Measurements from ENCODE around the gene HINFP. TPM values are rescaled to one million over a fixed set of nuclear protein-coding genes. Genes with fewer than 3 reads are reported as not detected.
"Not testable (repeated sequence)": the region's sequence is repeated elsewhere in the genome, so short reads cannot be mapped to it uniquely, and the experiment has no call there.

HINFP gene
- polyA plus RNA-seq, 1 experiment = 14.9 TPM

- TF ChIP-seq CTCF (IDR thresholded peaks at IDR 0.05; ENCODE audit: low read depth, low read length) = no peak
- no peak overlapping the region for H3K4me3 ChIP-seq (ENCODE audit: low read depth, low read length)
- no peak overlapping the region for H3K27ac ChIP-seq (ENCODE audit: low read depth, low read length)
- H3K27me3 ChIP-seq (ENCODE audit: control insufficient read depth, insufficient read depth, low read length) = peaks cover 23% of the 10 kb centered on the region
- no peaks in the 10 kb centered on the region for H3K9me3 ChIP-seq (ENCODE audit: control insufficient read depth, insufficient read depth, low read length)
- ChIA-PET POLR2A (interaction anchor here (0.7 to 0.9 kb wide), 2 partner anchors 62 to 123 kb away, joined by 3 to 4 read pairs; no protein-coding TSS in a partner anchor), CTCF (interaction anchor here (0.5 to 4.4 kb wide), 5 partner anchors 12 to 181 kb away, joined by 3 to 15 read pairs (median 4); partner anchors contain the start of gene DPAGT1)
- no peak for DNase-seq (ENCODE audit: low read depth, low spot score)
Measured at GRCh38 chr11:119157063-119157462, 35.7 kb downstream of the HINFP start.

- DNase-seq (ENCODE audit: low read depth, low spot score) = no peak
- Histone ChIP-seq H3K27me3 (ENCODE audit: control insufficient read depth, insufficient read depth, low read length) (peaks cover 19% of the 10 kb centered on the region), H3K4me3 (ENCODE audit: low read depth, low read length) (no peak overlapping the region), H3K27ac (ENCODE audit: low read depth, low read length) (no peak overlapping the region), H3K9me3 (ENCODE audit: control insufficient read depth, insufficient read depth, low read length) (no peaks in the 10 kb centered on the region)
- no peak for TF ChIP-seq CTCF (IDR thresholded peaks at IDR 0.05; ENCODE audit: low read depth, low read length)
- POLR2A ChIA-PET = no interaction called here
- CTCF ChIA-PET = interaction anchor here (1.2 kb wide), 1 partner anchor 14 kb away, joined by 4 read pairs; no protein-coding TSS in a partner anchor
Measured at GRCh38 chr11:119158467-119158866, 37.1 kb downstream of the HINFP start.

- Histone ChIP-seq H3K27ac (ENCODE audit: low read depth, low read length) (no peak overlapping the region), H3K4me3 (ENCODE audit: low read depth, low read length) (no peak overlapping the region), H3K27me3 (ENCODE audit: control insufficient read depth, insufficient read depth, low read length) (peaks cover 19% of the 10 kb centered on the region), H3K9me3 (ENCODE audit: control insufficient read depth, insufficient read depth, low read length) (no peaks in the 10 kb centered on the region)
- POLR2A ChIA-PET = no interaction called here
- no peak for TF ChIP-seq CTCF (IDR thresholded peaks at IDR 0.05; ENCODE audit: low read depth, low read length)
- DNase-seq (ENCODE audit: low read depth, low spot score) = no peak
- CTCF ChIA-PET = interaction anchor here (1.0 to 1.5 kb wide), 2 partner anchors 9 to 15 kb away, joined by 7 to 8 read pairs; partner anchors contain the start of gene NLRX1
Measured at GRCh38 chr11:119160151-119160550, 38.8 kb downstream of the HINFP start.

GRCh38 chr11:119161871-119162270 lies 40.5 kb downstream of the HINFP start:
- no peak for TF ChIP-seq CTCF (IDR thresholded peaks at IDR 0.05; ENCODE audit: low read depth, low read length)
- H3K9me3 ChIP-seq (ENCODE audit: control insufficient read depth, insufficient read depth, low read length) = no peaks in the 10 kb centered on the region
- ChIA-PET POLR2A (no interaction called here), CTCF (no interaction called here)
- peaks cover 17% of the 10 kb centered on the region for H3K27me3 ChIP-seq (ENCODE audit: control insufficient read depth, insufficient read depth, low read length)
- DNase-seq (ENCODE audit: low read depth, low spot score) = no peak
- no peak overlapping the region for H3K4me3 ChIP-seq (ENCODE audit: low read depth, low read length)
- H3K27ac ChIP-seq (ENCODE audit: low read depth, low read length) = no peak overlapping the region

GRCh38 chr11:119166368-119167076 lies 45.1 kb downstream of the HINFP start:
- DNase-seq (ENCODE audit: low read depth, low spot score) = no peak
- ChIA-PET POLR2A (no interaction called here), CTCF (interaction anchor here (0.7 to 1.0 kb wide), 3 partner anchors 30 to 155 kb away, joined by 3 to 5 read pairs (median 3); partner anchors contain the start of gene CBL)
- no peak overlapping the region for H3K27ac ChIP-seq (ENCODE audit: low read depth, low read length)
- H3K27me3 ChIP-seq (ENCODE audit: control insufficient read depth, insufficient read depth, low read length) = no peaks in the 10 kb centered on the region
- no peaks in the 10 kb centered on the region for H3K9me3 ChIP-seq (ENCODE audit: control insufficient read depth, insufficient read depth, low read length)
- no peak overlapping the region for H3K4me3 ChIP-seq (ENCODE audit: low read depth, low read length)
- TF ChIP-seq CTCF (IDR thresholded peaks at IDR 0.05; ENCODE audit: low read depth, low read length) = no peak

- DNase-seq (ENCODE audit: low read depth, low spot score); H3K9me3 ChIP-seq (ENCODE audit: control insufficient read depth, insufficient read depth, low read length); H3K27me3 ChIP-seq (ENCODE audit: control insufficient read depth, insufficient read depth, low read length); H3K4me3 ChIP-seq (ENCODE audit: low read depth, low read length); H3K27ac ChIP-seq (ENCODE audit: low read depth, low read length); POLR2A ChIA-PET: not testable (repeated sequence)
- CTCF ChIA-PET = interaction anchor here (0.8 to 1.0 kb wide), 4 partner anchors 29 to 171 kb away, joined by 3 to 5 read pairs (median 3); partner anchors contain the start of gene CBL
Measured at GRCh38 chr11:119167077-119167458, 45.7 kb downstream of the HINFP start.
